Fibroblast of mammary gland (primary cell): Measurements from ENCODE around the gene PPP4R4.

ENCODE experiments used
- DNase-seq: peaks from one replicate; pipeline ENCODE4 v3.0.0-alpha.2; 2010; ENCODE audit warnings: low read depth
- H3K4me3 ChIP-seq: 2 replicates; pipeline ENCODE4 v1.5.1; 2011; ENCODE audit warnings: low read depth, mild to moderate bottlenecking, low read length, moderate library complexity; ENCODE audit not compliant: control insufficient read depth
- TF ChIP-seq, protein P1 (sequence below): conservative IDR thresholded peaks from 2 replicates; pipeline ENCODE4 v1.5.1; 2011; ENCODE audit warnings: low read depth, low read length, inconsistent platforms; ENCODE audit not compliant: control insufficient read depth, insufficient read depth

The PPP4R4 gene

DNA sequence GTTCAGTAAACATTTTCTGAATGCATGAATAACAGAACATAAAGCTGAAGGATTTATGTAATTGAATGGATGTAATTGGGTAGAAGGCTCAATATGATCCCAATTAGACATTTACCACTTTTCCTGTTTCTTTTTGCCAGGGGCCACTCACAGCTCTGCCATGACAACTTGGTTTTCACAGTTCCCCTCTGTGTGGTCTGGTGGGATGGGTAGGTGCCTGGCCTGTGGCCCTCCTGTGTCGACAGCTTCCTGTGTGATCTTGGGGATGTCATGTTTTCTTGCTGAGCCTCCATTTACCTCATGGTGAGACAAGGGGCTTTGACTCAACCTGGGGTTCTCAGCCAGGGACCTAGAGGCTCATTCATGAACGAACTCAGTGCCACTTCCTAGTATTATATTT is 131.5 kb downstream of the PPP4R4 start:
- H3K4me3 ChIP-seq, result no peak overlapping the region
- DNase-seq, result no peak

DNA sequence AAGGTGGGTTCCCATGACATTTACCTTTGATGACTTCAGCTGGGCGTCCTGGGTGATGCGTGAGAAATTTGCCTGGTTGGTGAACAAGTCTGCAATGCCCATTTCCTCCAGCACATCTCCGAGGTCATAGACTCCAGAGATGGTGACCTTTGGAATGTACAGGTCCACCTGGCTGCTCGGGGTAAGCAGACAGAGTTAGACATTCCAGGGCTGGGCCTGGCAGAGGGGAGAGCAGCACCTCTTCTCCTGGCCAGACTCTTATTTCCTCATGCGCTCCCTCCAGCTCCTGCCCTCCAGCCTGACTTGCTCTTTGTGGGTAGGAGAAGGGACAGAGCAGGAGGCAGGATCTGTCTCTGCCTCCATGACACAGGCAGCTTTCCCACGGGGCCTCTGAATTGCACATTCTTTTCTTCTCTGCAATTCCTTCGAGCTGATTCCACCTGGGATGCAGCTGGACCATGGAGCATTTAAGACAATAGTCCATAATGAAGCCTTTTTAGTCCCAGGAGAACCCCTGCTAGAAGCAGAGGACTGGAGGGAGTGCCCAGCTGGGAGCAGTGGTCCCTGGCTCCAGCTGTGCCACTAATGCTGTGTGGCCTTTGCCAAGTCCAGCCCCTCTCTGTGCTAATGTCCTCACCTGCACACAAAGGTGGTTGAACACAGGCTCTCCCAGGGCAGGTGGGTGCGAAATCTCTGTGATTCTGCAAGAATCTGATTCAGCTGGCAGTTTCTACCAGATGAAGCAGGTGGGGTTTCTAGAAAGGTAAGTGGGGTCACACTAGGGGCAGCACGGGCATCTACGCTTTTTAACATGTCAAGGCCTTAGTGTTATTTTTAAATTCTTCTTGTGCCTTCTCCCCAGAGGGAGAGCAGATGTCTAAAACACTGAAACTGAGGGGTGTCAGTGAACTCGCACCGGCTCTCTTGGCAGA is 132.2 kb downstream of the PPP4R4 start:
- DNase-seq, result no peak
- H3K4me3 ChIP-seq, result no peak overlapping the region
- TF ChIP-seq, protein P1, sequence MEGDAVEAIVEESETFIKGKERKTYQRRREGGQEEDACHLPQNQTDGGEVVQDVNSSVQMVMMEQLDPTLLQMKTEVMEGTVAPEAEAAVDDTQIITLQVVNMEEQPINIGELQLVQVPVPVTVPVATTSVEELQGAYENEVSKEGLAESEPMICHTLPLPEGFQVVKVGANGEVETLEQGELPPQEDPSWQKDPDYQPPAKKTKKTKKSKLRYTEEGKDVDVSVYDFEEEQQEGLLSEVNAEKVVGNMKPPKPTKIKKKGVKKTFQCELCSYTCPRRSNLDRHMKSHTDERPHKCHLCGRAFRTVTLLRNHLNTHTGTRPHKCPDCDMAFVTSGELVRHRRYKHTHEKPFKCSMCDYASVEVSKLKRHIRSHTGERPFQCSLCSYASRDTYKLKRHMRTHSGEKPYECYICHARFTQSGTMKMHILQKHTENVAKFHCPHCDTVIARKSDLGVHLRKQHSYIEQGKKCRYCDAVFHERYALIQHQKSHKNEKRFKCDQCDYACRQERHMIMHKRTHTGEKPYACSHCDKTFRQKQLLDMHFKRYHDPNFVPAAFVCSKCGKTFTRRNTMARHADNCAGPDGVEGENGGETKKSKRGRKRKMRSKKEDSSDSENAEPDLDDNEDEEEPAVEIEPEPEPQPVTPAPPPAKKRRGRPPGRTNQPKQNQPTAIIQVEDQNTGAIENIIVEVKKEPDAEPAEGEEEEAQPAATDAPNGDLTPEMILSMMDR, result no peak

More for the DNA sequence above, 131.5 kb downstream of the PPP4R4 start:
- TF ChIP-seq, protein P1, result no peak

DNA sequence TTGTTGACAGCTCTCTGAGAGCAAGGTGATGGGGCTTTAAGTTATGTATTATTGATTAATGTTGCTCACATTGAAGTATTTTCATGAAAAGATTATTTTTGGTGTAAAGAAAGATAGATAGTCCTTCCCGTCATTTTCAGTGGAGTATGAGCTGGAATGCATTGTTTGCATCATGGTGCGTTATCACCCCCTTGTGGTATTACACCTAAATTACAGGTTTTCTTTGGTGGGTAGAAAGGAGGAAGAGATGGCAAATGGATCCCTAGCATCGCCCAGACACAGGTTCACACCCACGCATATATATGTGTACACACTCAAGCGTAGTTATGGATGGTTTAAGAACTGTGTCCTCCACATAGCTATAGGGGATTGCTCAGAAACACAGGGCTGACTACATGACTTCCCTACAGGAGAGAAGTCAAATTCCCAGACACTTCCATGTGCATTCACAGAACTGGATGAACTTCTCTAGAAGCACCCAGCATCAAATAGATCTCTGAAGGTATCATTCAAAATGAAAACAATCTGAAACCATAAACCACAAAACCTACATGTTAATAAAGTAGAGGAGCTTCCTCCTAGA is 133.4 kb downstream of the PPP4R4 start:
- DNase-seq, result peak; percentile 36
- TF ChIP-seq, protein P1, result peak; percentile 46
- no peak overlapping the region for H3K4me3 ChIP-seq

DNA sequence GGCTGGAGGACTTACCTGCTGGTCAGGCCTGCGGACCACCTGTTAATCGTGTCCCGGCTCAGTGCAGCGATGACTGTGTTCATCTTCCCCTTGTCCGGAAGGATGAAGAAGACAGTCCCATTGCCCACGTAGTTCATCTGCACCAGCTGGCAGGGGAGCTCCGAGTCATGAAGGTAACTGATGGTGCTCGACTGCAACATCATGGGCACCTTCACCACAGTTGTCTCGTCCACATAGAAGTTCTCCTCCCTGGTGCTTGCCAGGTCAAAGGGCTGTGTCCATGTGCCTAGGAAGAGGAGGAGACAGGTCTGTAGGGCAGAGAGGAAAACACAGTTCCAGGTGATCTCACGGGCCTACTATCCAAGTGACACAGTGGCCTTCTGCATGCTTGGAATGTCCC is 135.6 kb downstream of the PPP4R4 start:
- H3K4me3 ChIP-seq, result no peak overlapping the region
- no peak for DNase-seq
- TF ChIP-seq, protein P1, result no peak

DNA sequence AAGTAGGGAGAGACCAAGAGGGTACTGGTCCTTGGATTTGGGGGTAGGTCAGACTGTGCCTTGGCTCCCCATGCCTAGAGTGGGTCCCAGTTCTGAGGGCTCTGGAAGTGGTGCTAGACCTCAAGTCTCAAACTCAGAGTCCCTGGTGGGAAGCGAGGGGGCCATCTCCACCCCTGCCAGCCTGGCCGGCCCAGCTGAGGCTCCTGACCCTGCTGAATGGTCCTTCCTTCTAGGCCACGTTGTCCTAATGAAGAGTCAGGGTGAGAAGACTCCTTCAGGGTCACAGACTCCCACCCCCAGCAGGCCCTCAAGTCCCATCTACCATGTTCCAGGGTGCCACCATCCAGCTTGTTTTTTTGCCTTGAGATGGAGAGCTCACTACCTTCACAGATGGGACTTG is 136.1 kb downstream of the PPP4R4 start:
- no peak for DNase-seq
- H3K4me3 ChIP-seq, result no peak overlapping the region
- TF ChIP-seq, protein P1, result no peak

DNA sequence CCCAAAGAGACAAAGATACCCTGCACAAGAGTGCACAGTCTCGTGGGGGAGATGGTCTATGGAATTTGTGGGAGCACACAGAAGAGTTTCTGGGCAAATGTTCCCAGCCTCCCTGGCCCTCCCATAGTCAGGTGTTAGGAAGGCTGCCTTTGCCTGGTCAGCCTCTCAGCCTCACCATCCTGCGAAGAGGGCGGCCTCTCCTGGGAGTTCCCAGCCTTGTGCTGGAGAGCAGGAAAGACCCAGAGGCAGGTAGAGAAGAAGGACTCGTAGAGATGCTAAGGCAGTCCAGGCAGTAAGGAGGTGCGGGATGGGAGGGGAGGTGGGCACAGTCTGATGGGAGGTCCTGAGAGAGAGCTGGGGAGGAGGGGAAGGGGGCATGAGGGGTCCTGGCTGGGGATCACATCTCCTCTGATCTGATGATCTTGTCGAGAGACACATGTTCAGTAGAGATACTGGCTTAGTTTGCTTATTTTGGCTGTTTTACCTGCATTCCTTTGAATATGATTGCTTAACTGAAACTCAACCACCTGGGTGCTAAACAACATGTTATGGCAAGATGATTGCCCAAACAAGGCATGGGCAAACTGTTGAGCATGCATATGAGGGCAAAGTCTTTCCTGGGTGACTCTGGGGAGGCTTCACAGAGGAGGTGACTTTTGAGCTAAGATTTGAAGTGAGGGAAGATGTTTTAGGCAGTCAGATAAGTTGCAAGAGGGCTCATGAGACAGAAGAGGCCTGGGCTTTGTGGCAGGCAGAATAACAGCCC is 138.5 kb downstream of the PPP4R4 start:
- H3K4me3 ChIP-seq, result no peak overlapping the region
- DNase-seq, result no peak
- TF ChIP-seq, protein P1, result no peak
